WERI-Rb-1 (cell line): Measurements from ENCODE around the gene ADAM33.

ENCODE experiments used
- DNase-seq: peaks from one replicate; pipeline ENCODE4 v3.0.0-alpha.2; 2020
- H3K27ac ChIP-seq: fragments of 250-450 bp; sonication (Bioruptor Pico); 2 replicates; pipeline ENCODE4 v1.5.1; 2020; ENCODE audit warnings: mild to moderate bottlenecking, moderate library complexity
- H3K27me3 ChIP-seq: fragments of 250-450 bp; sonication (Bioruptor Pico); 2 replicates; pipeline ENCODE4 v1.5.1; 2021; ENCODE audit warnings: mild to moderate bottlenecking, low read depth, moderate library complexity; ENCODE audit not compliant: insufficient read depth, severe bottlenecking
- H3K36me3 ChIP-seq: fragments of 250-450 bp; sonication (Bioruptor Pico); 2 replicates; pipeline ENCODE4 v1.5.1; 2020; ENCODE audit warnings: mild to moderate bottlenecking, moderate library complexity
- H3K4me3 ChIP-seq: 2 replicates; pipeline ENCODE4 v1.5.1; 2011; ENCODE audit warnings: low read depth, mild to moderate bottlenecking, control low read depth, low read length
- H3K9me3 ChIP-seq: fragments of 250-450 bp; sonication (Bioruptor Pico); 2 replicates; pipeline ENCODE4 v1.5.1; 2021; ENCODE audit warnings: mild to moderate bottlenecking, moderate library complexity; ENCODE audit not compliant: severe bottlenecking
- CTCF ChIP-seq: IDR thresholded peaks from 2 replicates; pipeline ENCODE4 v1.5.1; 2011; ENCODE audit warnings: low read depth, mild to moderate bottlenecking, control low read depth, inconsistent platforms, low read length

Gene ADAM33

GRCh38 chr20:3681931-3682781, at the start of gene ADAM33:
TSS of gene ADAM33 (minus strand) at chr20:3682010. CDS start at chr20:3682004, 6 bp downstream.
- no peak for DNase-seq
- Histone ChIP-seq H3K27ac (no peak within 1 kb of the TSS), H3K9me3 (no peaks in the 10 kb centered on the region), H3K27me3 (no peaks in the 10 kb centered on the region), H3K36me3 (no peaks in the 10 kb centered on the region), H3K4me3 (no peak within 1 kb of the TSS)
- TF ChIP-seq CTCF = no peak

- no peaks in the 10 kb centered on the region for H3K9me3 ChIP-seq
- H3K4me3 ChIP-seq = no peak overlapping the region
- H3K36me3 ChIP-seq = no peaks in the 10 kb centered on the region
- H3K27ac ChIP-seq = no peak overlapping the region
- TF ChIP-seq CTCF = no peak
- H3K27me3 ChIP-seq = no peaks in the 10 kb centered on the region
- DNase-seq = no peak
These were observed 49.2 kb upstream of the ADAM33 start for GRCh38 chr20:3730803-3731672.

GRCh38 chr20:3729811-3730540, 48.2 kb upstream of the ADAM33 start:
- DNase-seq = no peak
- Histone ChIP-seq H3K36me3 (no peaks in the 10 kb centered on the region), H3K9me3 (no peaks in the 10 kb centered on the region), H3K27me3 (no peaks in the 10 kb centered on the region), H3K4me3 (no peak overlapping the region), H3K27ac (no peak overlapping the region)
- TF ChIP-seq CTCF = no peak

- no peaks in the 10 kb centered on the region for H3K36me3 ChIP-seq
- no peak overlapping the region for H3K27ac ChIP-seq
- H3K4me3 ChIP-seq = no peak overlapping the region
- no peak for DNase-seq
- TF ChIP-seq CTCF = no peak
- H3K27me3 ChIP-seq = no peaks in the 10 kb centered on the region
- no peaks in the 10 kb centered on the region for H3K9me3 ChIP-seq
These were observed 47.6 kb upstream of the ADAM33 start for GRCh38 chr20:3729378-3729777.

- no peak for DNase-seq
- Histone ChIP-seq H3K9me3 (no peaks in the 10 kb centered on the region), H3K4me3 (no peak overlapping the region), H3K36me3 (no peaks in the 10 kb centered on the region), H3K27ac (no peak overlapping the region), H3K27me3 (no peaks in the 10 kb centered on the region)
- no peak for TF ChIP-seq CTCF
These were observed 47.1 kb upstream of the ADAM33 start for GRCh38 chr20:3728876-3729275.
